H1 (cell line): Measurements from ENCODE around the gene RICTOR. TPM values are rescaled to one million over a fixed set of nuclear protein-coding genes. Genes with fewer than 3 reads are reported as not detected.

Experiments
- CTCF ChIA-PET: fragments of 300-600 bp; sonication (Branson Sonifier 250); formaldehyde crosslinking; loops from one replicate; lab custom pipeline; 2021; ENCODE audit not compliant: partially characterized antibody; lab: Charles Lee
- POLR2A ChIA-PET: fragments of 300-600 bp; sonication (Branson Sonifier 250); formaldehyde crosslinking; loops from one replicate; lab custom pipeline; 2021; ENCODE audit warnings: inconsistent platforms; ENCODE audit not compliant: partially characterized antibody; lab: Charles Lee
- DNase-seq, 2 experiments: peaks; one replicate each; pipeline versions ENCODE4 v3.0.0 to v3.0.0-alpha.2; 2010 to 2022; ENCODE audit warnings: low spot score in 2 of 2, low read depth in 1 of 2, mixed read lengths in 1 of 2
- FAIRE-seq: peaks from 2 replicates; lab custom pipeline; 2011; peaks lifted over from hg19 to GRCh38; lab: Jason Lieb, UNC
- H2AFZ ChIP-seq: 2 replicates; pipeline ENCODE4 v1.8.1; 2012; ENCODE audit warnings: low read length, inconsistent platforms
- H2AK5ac ChIP-seq: 2 replicates; pipeline ENCODE4 v1.6.1; 2013; ENCODE audit warnings: low read depth, low read length
- H2BK120ac ChIP-seq: replicated peaks from 2 replicates; pipeline ENCODE3; 2013; ENCODE audit warnings: low read depth, low read length, inconsistent platforms
- H2BK12ac ChIP-seq: 2 replicates; pipeline ENCODE4 v1.6.1; 2013; ENCODE audit warnings: low read depth, low read length
- H2BK15ac ChIP-seq: 2 replicates; pipeline ENCODE4 v1.6.1; 2013; ENCODE audit warnings: low read length
- H2BK20ac ChIP-seq: 2 replicates; pipeline ENCODE4 v1.6.1; 2013; ENCODE audit warnings: low read length
- H2BK5ac ChIP-seq: 2 replicates; pipeline ENCODE4 v1.6.1; 2013; ENCODE audit warnings: low read depth, low read length
- H3K14ac ChIP-seq: 2 replicates; pipeline ENCODE4 v1.6.1; 2013; ENCODE audit warnings: inconsistent platforms; ENCODE audit not compliant: insufficient read length
- H3K18ac ChIP-seq: 2 replicates; pipeline ENCODE4 v1.6.1; 2013; ENCODE audit warnings: low read length; ENCODE audit errors: extremely low read depth
- H3K23ac ChIP-seq: 2 replicates; pipeline ENCODE4 v1.6.1; 2013; ENCODE audit warnings: inconsistent platforms; ENCODE audit not compliant: insufficient read length
- H3K23me2 ChIP-seq: 2 replicates; pipeline ENCODE4 v1.6.1; 2013; ENCODE audit warnings: low read depth, low read length
- H3K27ac ChIP-seq: 2 replicates; pipeline ENCODE4 v1.6.1; 2011; ENCODE audit warnings: low read depth, low read length, inconsistent platforms
- H3K27me3 ChIP-seq, 4 experiments: replicated peaks in 1 of 4; 1 replicate in 1 of 4; 2 replicates in 3 of 4; pipeline versions ENCODE4 v1.6.1 to v1.8.1; 2011 to 2013; ENCODE audit warnings: low read length in 3 of 4, mild to moderate bottlenecking in 3 of 4, inconsistent platforms in 2 of 4, mixed read lengths in 2 of 4, moderate library complexity in 1 of 4; ENCODE audit not compliant: control insufficient read depth in 3 of 4, insufficient read depth in 3 of 4; ENCODE audit errors: extremely low read depth in 1 of 4
- H3K36me3 ChIP-seq, 4 experiments: 2 replicates each; pipeline versions ENCODE4 v1.6.1 to v1.8.1; 2011 to 2013; ENCODE audit warnings: mild to moderate bottlenecking in 4 of 4, low read length in 3 of 4, moderate library complexity in 2 of 4, control low read depth in 1 of 4, inconsistent platforms in 1 of 4; ENCODE audit not compliant: insufficient read depth in 4 of 4, control insufficient read depth in 2 of 4
- H3K4ac ChIP-seq: replicated peaks from 2 replicates; pipeline ENCODE3; 2013; ENCODE audit warnings: low read length, low read depth, mixed read lengths, inconsistent platforms; ENCODE audit not compliant: insufficient read length
- H3K4me1 ChIP-seq, 4 experiments: replicated peaks in 1 of 4; 1 replicate in 1 of 4; 2 replicates in 3 of 4; pipeline versions ENCODE4 v1.6.1 to v1.8.1; 2011 to 2013; ENCODE audit warnings: low read length in 3 of 4, inconsistent platforms in 2 of 4, mixed read lengths in 1 of 4; ENCODE audit not compliant: insufficient read depth in 4 of 4, control insufficient read depth in 3 of 4
- H3K4me2 ChIP-seq, 2 experiments: 2 replicates each; pipeline versions ENCODE4 v1.6.1 to v1.8.1; 2011 to 2013; ENCODE audit warnings: low read depth in 2 of 2, low read length in 2 of 2, control low read depth in 1 of 2, inconsistent platforms in 1 of 2, mild to moderate bottlenecking in 1 of 2; ENCODE audit not compliant: insufficient read depth in 1 of 2
- H3K4me3 ChIP-seq, 4 experiments: fragments of 200-600, 300-600 bp in 1 of 4; sonication (generic), shearing (Covaris generic), sonication (Bioruptor Twin) in 1 of 4; 2 replicates each; pipeline versions ENCODE4 v1.5.1 to v1.8.1; 2011 to 2016; ENCODE audit warnings: low read length in 4 of 4, low read depth in 3 of 4, control low read depth in 2 of 4, inconsistent platforms in 2 of 4, mild to moderate bottlenecking in 2 of 4, mixed read lengths in 1 of 4, moderate library complexity in 1 of 4; ENCODE audit not compliant: insufficient read depth in 2 of 4; ENCODE audit errors: extremely low read depth in 1 of 4
- H3K56ac ChIP-seq: replicated peaks from 2 replicates; pipeline ENCODE3; 2013; ENCODE audit warnings: low read depth, mild to moderate bottlenecking, mixed read lengths, low read length, inconsistent platforms; ENCODE audit not compliant: insufficient read length
- H3K79me1 ChIP-seq: 2 replicates; pipeline ENCODE4 v1.6.1; 2013; ENCODE audit warnings: low read depth, low read length, control low read depth
- H3K79me2 ChIP-seq, 2 experiments: 2 replicates each; pipeline versions ENCODE4 v1.6.1 to v1.8.1; 2012 to 2013; ENCODE audit warnings: low read length in 2 of 2, mild to moderate bottlenecking in 2 of 2, inconsistent platforms in 1 of 2; ENCODE audit not compliant: insufficient read depth in 2 of 2, control insufficient read depth in 1 of 2
- H3K9ac ChIP-seq, 4 experiments: replicated peaks in 1 of 4; 1 replicate in 1 of 4; 2 replicates in 3 of 4; pipeline versions ENCODE4 v1.6.1 to v1.8.1; 2011 to 2013; ENCODE audit warnings: low read depth in 3 of 4, low read length in 3 of 4, control low read depth in 2 of 4, mild to moderate bottlenecking in 2 of 4, moderate library complexity in 2 of 4, inconsistent platforms in 1 of 4; ENCODE audit errors: extremely low read depth in 1 of 4
- H3K9me3 ChIP-seq, 2 experiments: 2 replicates each; pipeline versions ENCODE4 v1.6.1 to v1.8.1; 2012 to 2013; ENCODE audit warnings: mild to moderate bottlenecking in 2 of 2, moderate library complexity in 2 of 2, control low read depth in 1 of 2, inconsistent platforms in 1 of 2, low read depth in 1 of 2, low read length in 1 of 2, mixed read lengths in 1 of 2; ENCODE audit not compliant: insufficient read depth in 2 of 2
- H4K20me1 ChIP-seq, 2 experiments: replicated peaks in 1 of 2; 2 replicates each; pipeline versions ENCODE3 to v1.8.1; 2011 to 2013; ENCODE audit warnings: inconsistent platforms in 2 of 2, low read length in 2 of 2, mild to moderate bottlenecking in 1 of 2; ENCODE audit not compliant: insufficient read depth in 2 of 2, control insufficient read depth in 1 of 2
- H4K5ac ChIP-seq: 2 replicates; pipeline ENCODE4 v1.6.1; 2013; ENCODE audit warnings: low read length, low read depth, mixed read lengths, inconsistent platforms; ENCODE audit not compliant: insufficient read length
- H4K8ac ChIP-seq: 2 replicates; pipeline ENCODE4 v1.8.0; 2013; ENCODE audit warnings: mild to moderate bottlenecking, moderate library complexity, low read length, inconsistent platforms; ENCODE audit not compliant: insufficient read depth; ENCODE audit errors: extremely low read depth
- H4K91ac ChIP-seq: replicated peaks from 2 replicates; pipeline ENCODE3; 2013; ENCODE audit warnings: low read length, mixed read lengths, inconsistent platforms; ENCODE audit not compliant: insufficient read length
- ATF2 ChIP-seq: IDR thresholded peaks from 2 replicates; pipeline ENCODE4 v1.6.1; 2012; ENCODE audit warnings: low read length, inconsistent platforms
- CBX5 ChIP-seq: fragments of 300-800, 300-1000 bp; sonication (generic); IDR thresholded peaks from 2 replicates; pipeline ENCODE4 v1.7.1; 2016; ENCODE audit warnings: antibody characterized with exemption, low read length, low read depth
- CTBP2 ChIP-seq: IDR thresholded peaks from 2 replicates; pipeline ENCODE4 v1.7.0; 2011; ENCODE audit warnings: borderline replicate concordance, mild to moderate bottlenecking, moderate library complexity, mixed read lengths, low read length; ENCODE audit not compliant: insufficient read depth, insufficient read length
- E2F6 ChIP-seq: IDR thresholded peaks from 2 replicates; pipeline ENCODE4 v1.6.1; 2012; ENCODE audit warnings: inconsistent platforms
- HDAC2 ChIP-seq, 2 experiments: fragments of 300-600 bp in 1 of 2; sonication (generic) in 1 of 2; IDR thresholded peaks; 2 replicates each; pipeline ENCODE4 v1.6.1; 2011 to 2012; ENCODE audit warnings: low read depth in 2 of 2, low read length in 2 of 2, mild to moderate bottlenecking in 2 of 2, moderate library complexity in 2 of 2, borderline replicate concordance in 1 of 2, inconsistent platforms in 1 of 2
- PHF8 ChIP-seq: fragments of 200-600 bp; sonication (generic); conservative IDR thresholded peaks from 2 replicates; pipeline ENCODE4 v1.7.1; 2012; ENCODE audit warnings: low read depth, mild to moderate bottlenecking, inconsistent platforms, low read length, moderate library complexity
- POLR2A ChIP-seq, 2 experiments: IDR thresholded peaks; 1 replicate in 1 of 2; 2 replicates in 1 of 2; pipeline ENCODE4 v1.6.1; 2011; ENCODE audit warnings: low read depth in 2 of 2, low read length in 2 of 2, mild to moderate bottlenecking in 2 of 2; ENCODE audit errors: control extremely low read depth in 1 of 2
- RBBP5 ChIP-seq: IDR thresholded peaks from 2 replicates; pipeline ENCODE4 v1.7.1; 2012; ENCODE audit warnings: low read depth, mild to moderate bottlenecking, inconsistent platforms, low read length, moderate library complexity, borderline replicate concordance
- RXRA ChIP-seq: IDR thresholded peaks from 2 replicates; pipeline ENCODE4 v1.6.1; 2011; ENCODE audit warnings: low read depth, mild to moderate bottlenecking, low read length, moderate library complexity; ENCODE audit not compliant: insufficient read depth
- SIRT6 ChIP-seq: IDR thresholded peaks from one replicate; pipeline ENCODE4 v1.7.1; 2012; ENCODE audit warnings: low read length, inconsistent platforms
- SP2 ChIP-seq: IDR thresholded peaks from 2 replicates; pipeline ENCODE4 v1.6.1; 2012; ENCODE audit warnings: mild to moderate bottlenecking, low read length, inconsistent platforms
- TCF12 ChIP-seq: IDR thresholded peaks from 2 replicates; pipeline ENCODE4 v1.6.1; 2011; ENCODE audit warnings: low read depth, mild to moderate bottlenecking, low read length
- WGBS, 2 experiments: shearing (Covaris generic) in 1 of 2; methylation state at CpG; one replicate each; pipeline versions ENCODE4 v1.1.6 to v1.1.7; 2013 to 2015; ENCODE audit warnings: low lambda C conversion rate in 2 of 2, mixed read lengths in 2 of 2, inconsistent platforms in 1 of 2, low coverage in 1 of 2, missing lambda C conversion rate in 1 of 2; ENCODE audit not compliant: insufficient replicate concordance in 2 of 2, insufficient coverage in 1 of 2, insufficient read length in 1 of 2; ENCODE audit errors: extremely low coverage in 1 of 2, missing lambda C conversion rate in 1 of 2; 5-methylcytosine and 5-hydroxymethylcytosine counted together
- polyA plus RNA-seq, 7 experiments: library from polyadenylated mRNA; depleted of rRNA in 3 of 7; stranded (reverse) in 5 of 7; unstranded in 2 of 7; fragments of >200 nt in 5 of 7; fragments of 200-250 nt in 2 of 7; gene quantifications; 1 replicate in 5 of 7; 2 replicates in 1 of 7; 4 replicates in 1 of 7; pipeline versions ENCODE4 v1.2.1 to v1.2.3, GENCODE V29; 2011 to 2013; ENCODE audit warnings: missing spikeins in 2 of 7, mixed read lengths in 2 of 7
- total RNA-seq: library from RNA; stranded (reverse); fragmentation: NEBNext Ultra II Directional; extraction: Animal tissue kit (Norgen Biotek cat#: 25700); gene quantifications from 2 replicates; pipeline ENCODE4 v1.2.1, GENCODE V29; 2021

Gene RICTOR
- total and polyA plus RNA-seq, 2 of the 8 experiments (the other 6 are each of a cell fraction or from before 2014, with no cell fraction given) = 4.3 to 26.6 TPM

- no peak overlapping the region for H2AFZ ChIP-seq
- H2BK20ac ChIP-seq = no peak overlapping the region
- no peak overlapping the region for H3K27ac ChIP-seq
- no peaks in the 10 kb centered on the region for H3K4me1 ChIP-seq
- no peak overlapping the region for H2BK5ac ChIP-seq
- DNase-seq = no peak
- no peaks in the 10 kb centered on the region for H4K20me1 ChIP-seq
- no peaks in the 10 kb centered on the region for H3K23me2 ChIP-seq
- H3K18ac ChIP-seq = no peak overlapping the region
- H3K4ac ChIP-seq = no peak overlapping the region
- H2BK15ac ChIP-seq = no peak overlapping the region
- H3K9ac ChIP-seq = no peak overlapping the region
- no peaks in the 10 kb centered on the region for H3K36me3 ChIP-seq
- H4K5ac ChIP-seq = no peak overlapping the region
- no peak overlapping the region for H2AK5ac ChIP-seq
- H4K91ac ChIP-seq = no peak overlapping the region
- no peak for FAIRE-seq
- 78% methylated on average over 2 of the region's 2 CpGs; no CpG with 5 or more reads in 1 of the 2 experiments for whole genome bisulfite sequencing, 2 experiments
- H3K27me3 ChIP-seq = peaks cover 0 to 1% (median 0%) of the 10 kb centered on the region in 4 experiments; a peak in 1 of 7 replicates
- H2BK12ac ChIP-seq = no peak overlapping the region
- H3K56ac ChIP-seq = no peak overlapping the region
- no peaks in the 10 kb centered on the region for H3K79me1 ChIP-seq
- no peak overlapping the region for H4K8ac ChIP-seq
- no peaks in the 10 kb centered on the region for H3K79me2 ChIP-seq
- CTCF ChIA-PET = interaction anchor here (0.8 to 1.7 kb wide), 2 partner anchors 10 to 26 kb away, joined by 3 to 6 read pairs; no protein-coding TSS in a partner anchor
- no peak overlapping the region for H3K23ac ChIP-seq
- no peak overlapping the region for H3K4me3 ChIP-seq
- H2BK120ac ChIP-seq = no peak overlapping the region
- no peaks in the 10 kb centered on the region for H3K9me3 ChIP-seq
- POLR2A ChIA-PET = no interaction called here
- H3K14ac ChIP-seq = no peak overlapping the region
- no peak overlapping the region for H3K4me2 ChIP-seq
- TF ChIP-seq CBX5 (no peak), HDAC2 (IDR thresholded peaks at IDR 0.05; ENCODE audit: borderline replicate concordance in 1 of 2, low read depth in 2 of 2, low read length in 2 of 2) (no peak), PHF8 (no peak), SP2 (no peak), POLR2A (IDR thresholded peaks at IDR 0.05; ENCODE audit: control extremely low read depth in 1 of 2, low read depth in 2 of 2, low read length in 2 of 2) (no peak), SIRT6 (no peak), RXRA (no peak), CTBP2 (no peak), E2F6 (no peak), TCF12 (no peak), RBBP5 (no peak), ATF2 (no peak)
These were observed 47.7 kb upstream of the RICTOR start for GRCh38 chr5:39121922-39122321.
